ENCODE results near the gene MC1R. TPM values are rescaled to one million over a fixed set of nuclear protein-coding genes. Genes with fewer than 3 reads are reported as not detected.
A peak's percentile ranks its signal among the peaks of the same experiment; 100 is the strongest.
"Not testable (repeated sequence)": the region's sequence is repeated elsewhere in the genome, so short reads cannot be mapped to it uniquely, and the experiment has no call there.

The MC1R gene
- total RNA-seq, 1 donor from 2014 or later, result 5.9 TPM

GRCh38 chr16:89914642-89915285 is 3.9 kb upstream of the MC1R start:
- H3K27ac Mint-ChIP-seq; H3K9me3 Mint-ChIP-seq; H3K4me1 Mint-ChIP-seq; DNase-seq; intact Hi-C loops (cut with micrococcal nuclease); H3K4me3 Mint-ChIP-seq; H3K27me3 Mint-ChIP-seq: not testable (repeated sequence)
- peaks cover 22% of the 10 kb centered on the region for H3K36me3 Mint-ChIP-seq (ENCODE audit: low read depth)

GRCh38 chr16:89915303-89916232 is 3.1 kb upstream of the MC1R start:
- Mint-ChIP-seq H3K27ac (no peak overlapping the region), H3K27me3 (peaks cover 9% of the 10 kb centered on the region), H3K4me1 (peaks cover 12% of the 10 kb centered on the region), H3K36me3 (ENCODE audit: low read depth) (peaks cover 17% of the 10 kb centered on the region), H3K9me3 (no peaks in the 10 kb centered on the region), H3K4me3 (no peak overlapping the region)
- no peak for DNase-seq
- intact Hi-C loops (cut with micrococcal nuclease), result no loop called here

GRCh38 chr16:89917773-89918452 is 749 bp upstream of the MC1R start:
- Mint-ChIP-seq H3K27me3 (peaks cover 15% of the 10 kb centered on the region), H3K27ac (peak overlapping the region; percentile 81), H3K9me3 (no peaks in the 10 kb centered on the region), H3K36me3 (ENCODE audit: low read depth) (peaks cover 11% of the 10 kb centered on the region), H3K4me1 (peaks cover 31% of the 10 kb centered on the region), H3K4me3 (peak overlapping the region; percentile 81)
- peak; percentile 96 for DNase-seq
- intact Hi-C loops (cut with micrococcal nuclease), result no loop called here

GRCh38 chr16:89919535-89920406 is 1.1 kb downstream of the MC1R start:
- H3K9me3 Mint-ChIP-seq, result no peaks in the 10 kb centered on the region
- H3K27ac Mint-ChIP-seq, result no peak overlapping the region
- H3K27me3 Mint-ChIP-seq, result peaks cover 17% of the 10 kb centered on the region
- intact Hi-C loops (cut with micrococcal nuclease), result loop anchor here (5.0 kb wide), 2 partner anchors 197 to 217 kb away; partner anchors contain the start of genes SPATA2L, VPS9D1 and ZNF276
- DNase-seq, result no peak
- peak overlapping the region; percentile 3 for H3K4me3 Mint-ChIP-seq
- H3K36me3 Mint-ChIP-seq (ENCODE audit: low read depth), result no peaks in the 10 kb centered on the region
- H3K4me1 Mint-ChIP-seq, result peaks cover 33% of the 10 kb centered on the region

GRCh38 chr16:89920723-89921122 is 2.1 kb downstream of the MC1R start:
- Mint-ChIP-seq H3K4me3 (peak overlapping the region; percentile 28), H3K36me3 (ENCODE audit: low read depth) (no peaks in the 10 kb centered on the region), H3K27me3 (peaks cover 17% of the 10 kb centered on the region), H3K27ac (no peak overlapping the region), H3K4me1 (peaks cover 33% of the 10 kb centered on the region), H3K9me3 (no peaks in the 10 kb centered on the region)
- peak; percentile 62 for DNase-seq
- intact Hi-C loops (cut with micrococcal nuclease), result loop anchor here (5.0 kb wide), 2 partner anchors 198 to 218 kb away; partner anchors contain the start of genes SPATA2L, VPS9D1 and ZNF276

GRCh38 chr16:89921131-89921701 is 2.6 kb downstream of the MC1R start:
- Mint-ChIP-seq H3K27me3 (peaks cover 17% of the 10 kb centered on the region), H3K4me3 (peak overlapping the region; percentile 83), H3K9me3 (no peaks in the 10 kb centered on the region), H3K36me3 (ENCODE audit: low read depth) (no peaks in the 10 kb centered on the region), H3K4me1 (peaks cover 31% of the 10 kb centered on the region), H3K27ac (no peak overlapping the region)
- intact Hi-C loops (cut with micrococcal nuclease), result loop anchor here (5.0 kb wide), 2 partner anchors 199 to 219 kb away; partner anchors contain the start of genes SPATA2L, VPS9D1 and ZNF276
- peak; percentile 66 for DNase-seq

- Mint-ChIP-seq H3K4me1 (peaks cover 31% of the 10 kb centered on the region), H3K9me3 (no peaks in the 10 kb centered on the region), H3K27ac (peak overlapping the region; percentile 29), H3K4me3 (peak overlapping the region; percentile 83), H3K36me3 (ENCODE audit: low read depth) (no peaks in the 10 kb centered on the region), H3K27me3 (peaks cover 17% of the 10 kb centered on the region)
- peak; percentile 80 for DNase-seq
- intact Hi-C loops (cut with micrococcal nuclease), result loop anchor here (2.0 to 5.0 kb wide), 3 partner anchors 105 to 220 kb away; partner anchors contain the start of genes FANCA, SPATA2L, VPS9D1 and ZNF276
Measured at GRCh38 chr16:89921702-89922476, 3.2 kb downstream of the MC1R start.

- no peaks in the 10 kb centered on the region for H3K36me3 Mint-ChIP-seq (ENCODE audit: low read depth)
- H3K27me3 Mint-ChIP-seq, result peaks cover 17% of the 10 kb centered on the region
- H3K4me3 Mint-ChIP-seq, result peak overlapping the region; percentile 83
- H3K9me3 Mint-ChIP-seq, result no peaks in the 10 kb centered on the region
- peak; percentile 74 for DNase-seq
- H3K27ac Mint-ChIP-seq, result peak overlapping the region; percentile 10
- H3K4me1 Mint-ChIP-seq, result peaks cover 30% of the 10 kb centered on the region
- intact Hi-C loops (cut with micrococcal nuclease), result loop anchor here (2.0 to 5.0 kb wide), 3 partner anchors 106 to 220 kb away; partner anchors contain the start of genes FANCA, SPATA2L, VPS9D1 and ZNF276
Measured at GRCh38 chr16:89922477-89922883, 3.8 kb downstream of the MC1R start.

- intact Hi-C loops (cut with micrococcal nuclease), result loop anchor here (2.0 to 5.0 kb wide), 3 partner anchors 106 to 221 kb away; partner anchors contain the start of genes FANCA, SPATA2L, VPS9D1 and ZNF276
- Mint-ChIP-seq H3K27me3 (peaks cover 19% of the 10 kb centered on the region), H3K4me3 (peak within 1 kb of the TSS; percentile 83), H3K4me1 (peaks cover 25% of the 10 kb centered on the region), H3K9me3 (no peaks in the 10 kb centered on the region), H3K27ac (peak within 1 kb of the TSS; percentile 10), H3K36me3 (ENCODE audit: low read depth) (no peaks in the 10 kb centered on the region)
- peak; percentile 92 for DNase-seq
Measured at GRCh38 chr16:89922884-89923639, 4.4 kb downstream of the MC1R start, which contains the start of gene TUBB3. Gene TUBB3, plus strand, starts transcription at chr16:89923342. Its CDS starts 60 bp downstream, at chr16:89923402.

GRCh38 chr16:89923640-89924296 is 5.1 kb downstream of the MC1R start:
- intact Hi-C loops (cut with micrococcal nuclease), result loop anchor here (2.0 to 5.0 kb wide), 3 partner anchors 107 to 221 kb away; partner anchors contain the start of genes FANCA, SPATA2L, VPS9D1 and ZNF276
- peaks cover 18% of the 10 kb centered on the region for H3K27me3 Mint-ChIP-seq

More at GRCh38 chr16:89923640-89924296, 5.1 kb downstream of the MC1R start:
- peak; percentile 68 for DNase-seq
- Mint-ChIP-seq H3K27ac (no peak overlapping the region), H3K9me3 (no peaks in the 10 kb centered on the region), H3K4me3 (peak overlapping the region; percentile 19), H3K36me3 (ENCODE audit: low read depth) (no peaks in the 10 kb centered on the region), H3K4me1 (peaks cover 25% of the 10 kb centered on the region)

Measured in activated CD4-positive, alpha-beta T cell treated with anti-CD3 and anti-CD28 coated beads, Interleukin-2, amount 10 ng/mL, durations not matched to agents 24 days and 14 days (primary cell).